Measurements from ENCODE around the gene SYT1. TPM values are rescaled to one million over a fixed set of nuclear protein-coding genes. Genes with fewer than 3 reads are reported as not detected.

The SYT1 gene
- total and polyA plus RNA-seq, 2 donors (not counting 1 experiment from before 2014, with no cell fraction given): 0.60 to 1.3 TPM

DNA sequence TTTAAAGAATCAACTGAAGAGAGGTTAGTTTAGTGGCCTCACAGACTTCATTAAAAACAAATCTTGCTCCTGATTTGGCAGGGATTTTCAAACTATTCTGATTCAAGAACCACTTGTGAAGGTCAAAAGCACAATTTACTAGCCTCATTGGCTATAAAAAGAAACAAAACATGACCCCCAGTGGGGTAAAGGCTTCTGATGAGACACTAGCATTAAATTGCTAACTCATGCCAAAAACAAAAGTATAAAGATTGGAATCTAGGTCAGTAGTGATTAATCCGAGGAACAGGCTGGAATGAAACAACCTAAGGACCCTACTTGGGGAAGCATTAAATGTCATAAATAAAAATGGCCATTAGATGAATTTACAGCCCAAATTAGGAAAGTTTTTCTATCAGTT, 513.9 kb downstream of the SYT1 start:
- WGBS (ENCODE audit: insufficient coverage): no CpG with 5 or more reads among the region's 1 CpG
- POLR2A ChIA-PET: no interaction called here
- no peak overlapping the region for H3K4me3 ChIP-seq (ENCODE audit: control extremely low read depth in 1 of 5, extremely low read depth in 1 of 5, insufficient read depth in 1 of 5, low read depth in 2 of 5, low read length in 4 of 5)
- Mint-ChIP-seq H3K4me1 (no peaks in the 10 kb centered on the region), H3K27ac (no peak overlapping the region), H3K27me3 (no peaks in the 10 kb centered on the region), H3K9me3 (ENCODE audit: insufficient read depth) (no peaks in the 10 kb centered on the region), H3K4me3 (no peak overlapping the region)
- ATAC-seq (ENCODE audit: low read depth): no peak
- no peaks in the 10 kb centered on the region for H4K20me1 ChIP-seq (ENCODE audit: control insufficient read depth, insufficient read depth, low read length, poor library complexity, severe bottlenecking)
- no peak overlapping the region for H3K9ac ChIP-seq (ENCODE audit: low read length)
- no peaks in the 10 kb centered on the region for H3K4me1 ChIP-seq (ENCODE audit: control insufficient read depth in 2 of 2, insufficient read depth in 2 of 2, low read length in 2 of 2)
- no peak for TF ChIP-seq EZH2 (IDR thresholded peaks at IDR 0.05; ENCODE audit: borderline replicate concordance, insufficient read depth, low read depth, low read length, poor library complexity, severe bottlenecking)
- TF ChIP-seq, protein P1, sequence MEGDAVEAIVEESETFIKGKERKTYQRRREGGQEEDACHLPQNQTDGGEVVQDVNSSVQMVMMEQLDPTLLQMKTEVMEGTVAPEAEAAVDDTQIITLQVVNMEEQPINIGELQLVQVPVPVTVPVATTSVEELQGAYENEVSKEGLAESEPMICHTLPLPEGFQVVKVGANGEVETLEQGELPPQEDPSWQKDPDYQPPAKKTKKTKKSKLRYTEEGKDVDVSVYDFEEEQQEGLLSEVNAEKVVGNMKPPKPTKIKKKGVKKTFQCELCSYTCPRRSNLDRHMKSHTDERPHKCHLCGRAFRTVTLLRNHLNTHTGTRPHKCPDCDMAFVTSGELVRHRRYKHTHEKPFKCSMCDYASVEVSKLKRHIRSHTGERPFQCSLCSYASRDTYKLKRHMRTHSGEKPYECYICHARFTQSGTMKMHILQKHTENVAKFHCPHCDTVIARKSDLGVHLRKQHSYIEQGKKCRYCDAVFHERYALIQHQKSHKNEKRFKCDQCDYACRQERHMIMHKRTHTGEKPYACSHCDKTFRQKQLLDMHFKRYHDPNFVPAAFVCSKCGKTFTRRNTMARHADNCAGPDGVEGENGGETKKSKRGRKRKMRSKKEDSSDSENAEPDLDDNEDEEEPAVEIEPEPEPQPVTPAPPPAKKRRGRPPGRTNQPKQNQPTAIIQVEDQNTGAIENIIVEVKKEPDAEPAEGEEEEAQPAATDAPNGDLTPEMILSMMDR (IDR thresholded peaks at IDR 0.05): no peak
- no peaks in the 10 kb centered on the region for H3K36me3 ChIP-seq (replicated peaks in 1 of 2; ENCODE audit: control extremely low read depth in 1 of 2, control insufficient read depth in 1 of 2, extremely low read depth in 1 of 2, insufficient read depth in 2 of 2, low read length in 1 of 2)
- H3K4me2 ChIP-seq (replicated peaks; ENCODE audit: low read depth, low read length, poor library complexity, severe bottlenecking): no peak overlapping the region
- CTCF ChIA-PET: no interaction called here
- no peak for DNase-seq
- intact Hi-C loops (cut with micrococcal nuclease): loop anchor here (10.0 kb wide), 1 partner anchor 1234 kb away; no protein-coding TSS in a partner anchor
- no peaks in the 10 kb centered on the region for H3K27me3 ChIP-seq (replicated peaks in 1 of 4; ENCODE audit: control extremely low read depth in 1 of 4, control insufficient read depth in 3 of 4, insufficient read depth in 4 of 4, low read length in 3 of 4)
- no peak overlapping the region for H3K27ac ChIP-seq (ENCODE audit: low read length in 2 of 2)
- no peak overlapping the region for H2AFZ ChIP-seq (ENCODE audit: insufficient read depth, low read depth, low read length, poor library complexity, severe bottlenecking)
- H3K9me3 ChIP-seq (ENCODE audit: control extremely low read depth in 1 of 3, control insufficient read depth in 2 of 3, insufficient read depth in 1 of 3, low read length in 2 of 3): no peaks in the 10 kb centered on the region
- H3K79me2 ChIP-seq (ENCODE audit: control insufficient read depth, insufficient read depth, low read length): no peaks in the 10 kb centered on the region

DNA sequence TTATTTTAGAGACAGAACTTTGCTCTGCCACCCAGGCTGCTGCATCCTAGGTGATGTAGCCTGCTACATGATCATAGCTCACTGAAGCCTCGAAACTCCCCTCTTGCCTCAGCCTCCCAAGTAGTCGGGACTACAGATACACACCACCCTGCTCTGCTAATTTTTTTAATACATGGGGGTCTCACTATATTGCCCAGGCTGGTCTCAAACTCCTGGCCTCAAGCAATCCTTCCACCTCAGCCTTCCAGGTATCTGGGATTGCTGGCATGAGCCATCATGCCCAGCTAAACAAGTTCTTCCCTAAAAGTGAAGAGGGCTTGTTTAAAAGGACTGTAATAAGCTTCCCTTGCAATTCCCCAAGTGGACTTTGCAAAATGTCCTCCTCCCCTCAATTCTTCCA, 515.8 kb downstream of the SYT1 start:
- DNase-seq (no peak), ATAC-seq (ENCODE audit: low read depth) (no peak)
- Histone ChIP-seq H3K27me3 (replicated peaks in 1 of 4; ENCODE audit: control extremely low read depth in 1 of 4, control insufficient read depth in 3 of 4, insufficient read depth in 4 of 4, low read length in 3 of 4) (no peaks in the 10 kb centered on the region), H4K20me1 (ENCODE audit: control insufficient read depth, insufficient read depth, low read length, poor library complexity, severe bottlenecking) (no peaks in the 10 kb centered on the region), H3K9ac (ENCODE audit: low read length) (no peak overlapping the region), H3K4me2 (replicated peaks; ENCODE audit: low read depth, low read length, poor library complexity, severe bottlenecking) (no peak overlapping the region), H3K4me3 (ENCODE audit: control extremely low read depth in 1 of 5, extremely low read depth in 1 of 5, insufficient read depth in 1 of 5, low read depth in 2 of 5, low read length in 4 of 5) (no peak overlapping the region), H3K27ac (ENCODE audit: low read length in 2 of 2) (no peak overlapping the region), H2AFZ (ENCODE audit: insufficient read depth, low read depth, low read length, poor library complexity, severe bottlenecking) (no peak overlapping the region), H3K36me3 (replicated peaks in 1 of 2; ENCODE audit: control extremely low read depth in 1 of 2, control insufficient read depth in 1 of 2, extremely low read depth in 1 of 2, insufficient read depth in 2 of 2, low read length in 1 of 2) (no peaks in the 10 kb centered on the region), H3K79me2 (ENCODE audit: control insufficient read depth, insufficient read depth, low read length) (no peaks in the 10 kb centered on the region), H3K4me1 (ENCODE audit: control insufficient read depth in 2 of 2, insufficient read depth in 2 of 2, low read length in 2 of 2) (no peaks in the 10 kb centered on the region), H3K9me3 (ENCODE audit: control extremely low read depth in 1 of 3, control insufficient read depth in 2 of 3, insufficient read depth in 1 of 3, low read length in 2 of 3) (no peaks in the 10 kb centered on the region)
- 90% methylated on average over 2 of the region's 2 CpGs for WGBS (ENCODE audit: insufficient coverage)
- Mint-ChIP-seq H3K9me3 (ENCODE audit: insufficient read depth) (no peaks in the 10 kb centered on the region), H3K4me3 (no peak overlapping the region), H3K27me3 (no peaks in the 10 kb centered on the region), H3K27ac (no peak overlapping the region), H3K4me1 (no peaks in the 10 kb centered on the region)
- ChIA-PET POLR2A (no interaction called here), CTCF (no interaction called here)
- TF ChIP-seq, protein P1 (IDR thresholded peaks at IDR 0.05): no peak
- TF ChIP-seq EZH2 (IDR thresholded peaks at IDR 0.05; ENCODE audit: borderline replicate concordance, insufficient read depth, low read depth, low read length, poor library complexity, severe bottlenecking): no peak
- intact Hi-C loops (cut with micrococcal nuclease): no loop called here

Measured in B cell (primary cell).